Ectodermal cell (in vitro differentiated cells): ENCODE measurements around the gene NOTCH2.

Source experiments
- H3K27ac ChIP-seq: 2 replicates; pipeline ENCODE4 v1.7.0; 2013; ENCODE audit warnings: mild to moderate bottlenecking, low read depth, low read length; ENCODE audit not compliant: insufficient read depth, poor library complexity, severe bottlenecking
- H3K27me3 ChIP-seq: 2 replicates; pipeline ENCODE4 v1.7.0; 2013; ENCODE audit warnings: mild to moderate bottlenecking, low read length; ENCODE audit not compliant: insufficient read depth, control insufficient read depth, poor library complexity, severe bottlenecking
- H3K36me3 ChIP-seq: one replicate; pipeline ENCODE4 v1.7.0; 2013; ENCODE audit warnings: low read length; ENCODE audit not compliant: control insufficient read depth, insufficient read depth
- H3K4me1 ChIP-seq: one replicate; pipeline ENCODE4 v1.7.0; 2013; ENCODE audit warnings: low read length; ENCODE audit not compliant: control insufficient read depth, insufficient read depth
- H3K4me3 ChIP-seq: 2 replicates; pipeline ENCODE4 v1.7.0; 2013; ENCODE audit warnings: low read depth, low read length, control low read depth; ENCODE audit not compliant: insufficient read depth
- H3K9me3 ChIP-seq: 2 replicates; pipeline ENCODE4 v1.7.0; 2013; ENCODE audit warnings: mild to moderate bottlenecking, low read length, moderate library complexity; ENCODE audit not compliant: control insufficient read depth

The NOTCH2 gene

DNA sequence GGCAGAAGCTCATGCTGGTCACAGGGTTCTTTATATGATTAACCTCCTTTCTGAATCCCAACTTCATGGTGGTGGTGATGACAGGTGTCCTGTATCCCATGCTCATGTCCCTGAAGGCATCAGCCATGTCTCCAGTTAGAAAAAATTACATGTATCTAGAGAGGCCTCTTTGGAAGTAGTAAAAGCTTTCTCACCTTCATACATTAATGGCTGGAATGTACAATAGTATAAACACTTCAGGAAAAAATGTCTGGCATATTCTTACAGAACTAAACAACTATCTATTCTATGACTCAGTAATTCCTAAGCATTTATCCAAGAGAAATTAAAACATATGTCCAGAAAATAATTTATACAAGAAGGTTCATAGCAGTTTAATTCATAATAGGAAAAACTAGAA is 207.2 kb downstream of the NOTCH2 start:
- Histone ChIP-seq H3K36me3 (no peaks in the 10 kb centered on the region), H3K4me3 (no peak overlapping the region), H3K4me1 (no peaks in the 10 kb centered on the region), H3K27ac (no peak overlapping the region), H3K27me3 (no peaks in the 10 kb centered on the region), H3K9me3 (no peaks in the 10 kb centered on the region)
